Astrocyte (in vitro differentiated cells and primary cell): ENCODE data around the gene SLC4A8. TPM values are rescaled to one million over a fixed set of nuclear protein-coding genes. Genes with fewer than 3 reads are reported as not detected.

Source experiments
- DNase-seq: peaks from one replicate; pipeline ENCODE4 v3.0.0-alpha.2; 2010; ENCODE audit warnings: low read depth
- FAIRE-seq: peaks from 2 replicates; lab custom pipeline; 2011; peaks lifted over from hg19 to GRCh38; lab: Jason Lieb, UNC
- H2AFZ ChIP-seq: 2 replicates; pipeline ENCODE4 v1.6.0; 2012; ENCODE audit warnings: low read depth, low read length, inconsistent platforms
- H3K27ac ChIP-seq: 2 replicates; pipeline ENCODE4 v1.5.1; 2011; ENCODE audit warnings: low read depth, low read length, inconsistent platforms
- H3K27me3 ChIP-seq: 2 replicates; pipeline ENCODE4 v1.6.0; 2011; ENCODE audit warnings: low read length, inconsistent platforms; ENCODE audit not compliant: insufficient read depth
- H3K36me3 ChIP-seq: 2 replicates; pipeline ENCODE4 v1.5.1; 2011; ENCODE audit warnings: low read length, inconsistent platforms; ENCODE audit not compliant: insufficient read depth
- H3K4me1 ChIP-seq: 2 replicates; pipeline ENCODE4 v1.5.1; 2011; ENCODE audit warnings: low read length, inconsistent platforms; ENCODE audit not compliant: insufficient read depth
- H3K4me2 ChIP-seq: 2 replicates; pipeline ENCODE4 v1.6.0; 2012; ENCODE audit warnings: low read length, inconsistent platforms
- H3K4me3 ChIP-seq: 2 replicates; pipeline ENCODE4 v1.5.1; 2011; ENCODE audit warnings: low read depth, mild to moderate bottlenecking, low read length, inconsistent platforms; ENCODE audit not compliant: insufficient read depth
- H3K79me2 ChIP-seq: 2 replicates; pipeline ENCODE4 v1.6.0; 2012; ENCODE audit warnings: mild to moderate bottlenecking, low read length, inconsistent platforms; ENCODE audit not compliant: insufficient read depth
- H3K9ac ChIP-seq: 2 replicates; pipeline ENCODE4 v1.6.0; 2012; ENCODE audit warnings: mild to moderate bottlenecking, low read length, inconsistent platforms
- H3K9me3 ChIP-seq: 2 replicates; pipeline ENCODE4 v1.5.1; 2012; ENCODE audit warnings: low read depth, mild to moderate bottlenecking, low read length, inconsistent platforms; ENCODE audit not compliant: insufficient read depth
- H4K20me1 ChIP-seq: 2 replicates; pipeline ENCODE4 v1.6.0; 2012; ENCODE audit warnings: low read length, inconsistent platforms; ENCODE audit not compliant: insufficient read depth
- H3K27ac Mint-ChIP-seq: one replicate; pipeline ENCODE4 v1.8.0; 2021; ENCODE audit warnings: mild to moderate bottlenecking, mixed read lengths; ENCODE audit not compliant: unreplicated experiment
- H3K27me3 Mint-ChIP-seq: one replicate; pipeline ENCODE4 v1.8.0; 2021; ENCODE audit warnings: low read depth, mixed read lengths; ENCODE audit not compliant: unreplicated experiment
- H3K36me3 Mint-ChIP-seq: one replicate; pipeline ENCODE4 v1.8.0; 2021; ENCODE audit warnings: low read depth, mixed read lengths; ENCODE audit not compliant: unreplicated experiment
- H3K4me1 Mint-ChIP-seq: one replicate; pipeline ENCODE4 v1.8.0; 2021; ENCODE audit warnings: low read depth, mixed read lengths; ENCODE audit not compliant: unreplicated experiment
- H3K4me3 Mint-ChIP-seq: one replicate; pipeline ENCODE4 v1.8.0; 2021; ENCODE audit warnings: mild to moderate bottlenecking, moderate library complexity, mixed read lengths; ENCODE audit not compliant: unreplicated experiment
- H3K9me3 Mint-ChIP-seq: one replicate; pipeline ENCODE4 v1.8.0; 2021; ENCODE audit warnings: mild to moderate bottlenecking, mixed read lengths; ENCODE audit not compliant: unreplicated experiment
- CTCF ChIP-seq: IDR thresholded peaks from 2 replicates; pipeline ENCODE4 v1.5.1; 2011; ENCODE audit warnings: low read depth, mild to moderate bottlenecking, inconsistent platforms, low read length, moderate library complexity; ENCODE audit not compliant: insufficient read depth
- EZH2 ChIP-seq: IDR thresholded peaks from 2 replicates; pipeline ENCODE4 v1.6.1; 2012; ENCODE audit warnings: mild to moderate bottlenecking, low read length, inconsistent platforms; ENCODE audit not compliant: insufficient read depth
- total RNA-seq: library from RNA; stranded (reverse); gene quantifications from 2 replicates; pipeline ENCODE4 v1.2.1, GENCODE V29; 2021

The SLC4A8 gene
- total RNA-seq, 1 donor from 2014 or later, result 5.1 TPM

DNA sequence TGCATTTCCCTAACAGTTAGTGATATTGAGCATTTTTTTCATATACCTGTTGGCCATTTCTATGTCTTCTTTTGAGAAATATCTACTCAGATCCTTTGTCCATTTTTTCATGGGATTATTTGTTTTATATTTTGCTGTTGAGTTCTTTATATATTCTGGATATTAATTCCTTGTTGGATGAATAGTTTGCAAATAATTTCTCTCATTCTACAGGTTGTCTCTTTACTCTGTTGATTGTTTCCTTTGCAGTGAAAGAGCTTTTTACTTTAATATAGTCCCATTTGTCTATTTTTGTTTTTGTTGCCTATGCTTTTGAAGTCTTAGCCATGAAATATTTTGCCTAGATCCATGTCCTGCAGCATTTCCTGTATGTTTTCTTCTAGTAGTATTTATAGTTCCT is 11.5 kb upstream of the SLC4A8 start:
- no peak for FAIRE-seq

DNA sequence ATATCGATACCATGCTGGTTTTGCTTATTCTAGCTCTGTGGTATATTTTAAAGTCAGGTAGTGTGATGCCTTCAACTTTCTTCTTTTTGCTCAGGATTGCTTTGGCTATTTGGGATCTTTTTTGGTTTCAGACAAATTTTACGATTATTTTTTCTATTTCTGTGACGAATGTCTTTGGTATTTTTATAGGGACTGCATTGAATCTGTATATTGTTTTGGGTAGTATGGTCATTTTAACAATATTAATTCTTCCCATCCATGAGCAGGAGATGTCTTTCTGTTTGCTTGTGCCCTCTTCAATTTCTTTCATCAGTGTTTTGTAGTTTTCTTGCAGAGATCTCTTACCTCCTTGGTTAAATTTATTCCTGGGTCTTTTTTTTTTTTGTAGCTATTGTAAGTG is 10.8 kb upstream of the SLC4A8 start:
- no peaks in the 10 kb centered on the region for H4K20me1 ChIP-seq
- TF ChIP-seq EZH2, result no peak
- no peak for TF ChIP-seq CTCF
- no peak overlapping the region for H3K9ac ChIP-seq
- no peak overlapping the region for H3K4me3 ChIP-seq
- no peaks in the 10 kb centered on the region for H3K36me3 ChIP-seq
- H3K27me3 Mint-ChIP-seq, result no peaks in the 10 kb centered on the region
- H3K9me3 ChIP-seq, result no peaks in the 10 kb centered on the region
- no peak for DNase-seq
- no peaks in the 10 kb centered on the region for H3K4me1 ChIP-seq
- H2AFZ ChIP-seq, result no peak overlapping the region
- no peaks in the 10 kb centered on the region for H3K79me2 ChIP-seq
- no peak for FAIRE-seq
- H3K4me2 ChIP-seq, result no peak overlapping the region
- H3K27ac ChIP-seq, result no peak overlapping the region
- no peak overlapping the region for H3K4me3 Mint-ChIP-seq
- peaks cover 1% of the 10 kb centered on the region for H3K36me3 Mint-ChIP-seq
- H3K4me1 Mint-ChIP-seq, result no peaks in the 10 kb centered on the region
- no peaks in the 10 kb centered on the region for H3K27me3 ChIP-seq
- no peaks in the 10 kb centered on the region for H3K9me3 Mint-ChIP-seq
- no peak overlapping the region for H3K27ac Mint-ChIP-seq

More for the DNA sequence above, 11.5 kb upstream of the SLC4A8 start:
- Histone ChIP-seq H3K9me3 (no peaks in the 10 kb centered on the region), H4K20me1 (no peaks in the 10 kb centered on the region), H3K27me3 (no peaks in the 10 kb centered on the region), H3K79me2 (no peaks in the 10 kb centered on the region), H3K4me3 (no peak overlapping the region), H3K9ac (no peak overlapping the region), H2AFZ (no peak overlapping the region), H3K4me1 (no peaks in the 10 kb centered on the region), H3K4me2 (no peak overlapping the region), H3K36me3 (no peaks in the 10 kb centered on the region), H3K27ac (no peak overlapping the region)
- no peak for DNase-seq
- Mint-ChIP-seq H3K27ac (no peak overlapping the region), H3K27me3 (no peaks in the 10 kb centered on the region), H3K9me3 (no peaks in the 10 kb centered on the region), H3K4me3 (no peak overlapping the region), H3K4me1 (no peaks in the 10 kb centered on the region), H3K36me3 (peaks cover 1% of the 10 kb centered on the region)
- TF ChIP-seq EZH2 (no peak), CTCF (no peak)

DNA sequence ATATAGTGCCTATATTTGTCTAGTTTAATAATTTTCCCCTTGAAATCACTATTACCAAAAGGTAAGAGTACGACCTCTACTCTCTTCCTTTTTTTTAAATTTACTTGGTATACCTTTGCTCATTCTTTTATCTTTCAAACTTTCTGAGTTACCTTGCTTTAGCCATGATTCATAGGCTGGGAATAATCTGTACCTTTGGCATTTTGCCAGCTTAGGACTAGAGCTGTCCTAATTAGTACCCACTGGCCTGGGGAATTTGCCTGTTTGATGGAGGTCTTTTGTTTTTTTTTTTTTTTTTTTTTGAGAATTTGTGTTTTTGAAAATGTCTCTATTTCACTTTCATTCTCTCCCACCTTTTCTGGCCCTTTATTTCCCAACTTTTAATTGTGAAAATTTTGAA is 8.7 kb upstream of the SLC4A8 start:
- TF ChIP-seq CTCF, result no peak
- no peak for TF ChIP-seq EZH2
- Histone ChIP-seq H3K27ac (no peak overlapping the region), H3K9ac (no peak overlapping the region), H3K27me3 (no peaks in the 10 kb centered on the region), H3K4me3 (no peak overlapping the region), H3K4me1 (no peaks in the 10 kb centered on the region), H4K20me1 (no peaks in the 10 kb centered on the region), H3K36me3 (no peaks in the 10 kb centered on the region), H3K79me2 (no peaks in the 10 kb centered on the region), H2AFZ (no peak overlapping the region), H3K4me2 (no peak overlapping the region), H3K9me3 (no peaks in the 10 kb centered on the region)
- Mint-ChIP-seq H3K4me1 (peaks cover 7% of the 10 kb centered on the region), H3K9me3 (no peaks in the 10 kb centered on the region), H3K27ac (no peak overlapping the region), H3K27me3 (no peaks in the 10 kb centered on the region), H3K4me3 (no peak overlapping the region), H3K36me3 (no peaks in the 10 kb centered on the region)
- no peak for DNase-seq
- no peak for FAIRE-seq
